AG10803 (cell line): ENCODE measurements around the gene PPP1CB.

ENCODE experiments used
- DNase-seq: peaks from one replicate; pipeline ENCODE4 v3.0.0; 2010; ENCODE audit warnings: low read depth
- H3K4me3 ChIP-seq: 2 replicates; pipeline ENCODE4 v1.5.1; 2011; ENCODE audit warnings: mild to moderate bottlenecking, low read length, control low read depth
- CTCF ChIP-seq: conservative IDR thresholded peaks from 2 replicates; pipeline ENCODE4 v1.5.1; 2011; ENCODE audit warnings: mild to moderate bottlenecking, low read length, control low read depth, inconsistent platforms

The PPP1CB gene

GRCh38 chr2:28751252-28751955 lies at the start of gene PPP1CB:
PPP1CB (plus strand) TSS chr2:28751830; CDS start chr2:28752125, 295 bp downstream.
- TF ChIP-seq CTCF = peak; percentile 27
- H3K4me3 ChIP-seq = peak within 1 kb of the TSS; percentile 87
- peak; percentile 96 for DNase-seq

GRCh38 chr2:28702415-28702861 lies 49.2 kb upstream of the PPP1CB start:
- no peak for TF ChIP-seq CTCF
- H3K4me3 ChIP-seq = no peak overlapping the region
- DNase-seq = no peak

GRCh38 chr2:28702878-28703277 lies 48.8 kb upstream of the PPP1CB start:
- H3K4me3 ChIP-seq = no peak overlapping the region
- DNase-seq = no peak
- TF ChIP-seq CTCF = no peak

- no peak overlapping the region for H3K4me3 ChIP-seq
- TF ChIP-seq CTCF = no peak
- no peak for DNase-seq
Observed at GRCh38 chr2:28704621-28705020, 47.0 kb upstream of the PPP1CB start.

GRCh38 chr2:28705751-28706440 lies 45.7 kb upstream of the PPP1CB start:
- DNase-seq = no peak
- no peak for TF ChIP-seq CTCF
- H3K4me3 ChIP-seq = no peak overlapping the region

- H3K4me3 ChIP-seq = no peak overlapping the region
- DNase-seq = no peak
- no peak for TF ChIP-seq CTCF
Observed at GRCh38 chr2:28707592-28707991, 44.0 kb upstream of the PPP1CB start.

GRCh38 chr2:28709101-28709500 lies 42.5 kb upstream of the PPP1CB start:
- no peak overlapping the region for H3K4me3 ChIP-seq
- peak; percentile 6 for DNase-seq
- no peak for TF ChIP-seq CTCF
